Brain microvascular endothelial cell (primary cell): ENCODE measurements around the gene HMSD.

Source experiments
- DNase-seq: peaks from one replicate; pipeline ENCODE4 v3.0.0-alpha.2; 2020
- H3K27ac ChIP-seq: fragments of 250-450 bp; sonication (Bioruptor Pico); 2 replicates; pipeline ENCODE4 v1.5.1; 2020; ENCODE audit warnings: mild to moderate bottlenecking, moderate library complexity
- H3K27me3 ChIP-seq: fragments of 250-450 bp; sonication (Bioruptor Pico); replicated peaks from 2 replicates; pipeline ENCODE4 v1.5.1; 2020; ENCODE audit warnings: mild to moderate bottlenecking
- H3K36me3 ChIP-seq: fragments of 250-450 bp; sonication (Bioruptor Pico); replicated peaks from 2 replicates; pipeline ENCODE4 v1.5.1; 2020; ENCODE audit warnings: mild to moderate bottlenecking
- H3K4me3 ChIP-seq: 2 replicates; pipeline ENCODE4 v1.5.1; 2011; ENCODE audit warnings: low read depth, mild to moderate bottlenecking, control low read depth, low read length, moderate library complexity
- in situ Hi-C: cut with HindIII; loops from 2 replicates; pipeline ENCODE4 v1.10.0; 2017; ENCODE audit warnings: low sequenced_read_pairs, low pct_ligation_motif_present
- TF ChIP-seq, protein P1 (sequence below): IDR thresholded peaks from 2 replicates; pipeline ENCODE4 v1.5.1; 2011; ENCODE audit warnings: low read depth, mild to moderate bottlenecking, moderate library complexity, low read length, control low read depth, inconsistent platforms; ENCODE audit errors: missing control alignments

Gene HMSD

DNA sequence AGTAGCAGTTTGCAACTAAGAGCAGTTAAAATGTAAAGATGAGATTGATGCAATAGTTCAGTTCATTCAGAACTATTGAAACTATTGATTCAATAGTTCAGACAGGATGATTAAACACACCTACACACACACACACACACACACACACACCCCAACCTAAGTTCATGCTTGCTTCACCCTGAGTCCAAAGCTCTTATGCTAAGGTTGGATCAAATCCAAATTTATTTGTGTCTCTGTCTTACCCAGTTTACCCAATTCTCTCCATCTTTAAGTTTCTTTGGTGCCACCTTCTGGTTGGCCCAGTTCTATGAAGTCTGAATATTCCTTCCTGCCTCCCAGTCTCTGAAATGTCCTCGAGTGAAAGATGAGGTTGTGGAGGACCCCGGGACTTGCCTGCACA lies 25.9 kb downstream of the HMSD start:
- Histone ChIP-seq H3K27me3 (no peaks in the 10 kb centered on the region), H3K4me3 (no peak overlapping the region), H3K36me3 (no peaks in the 10 kb centered on the region), H3K27ac (no peak overlapping the region)
- in situ Hi-C loops: no loop called here
- TF ChIP-seq, protein P1, sequence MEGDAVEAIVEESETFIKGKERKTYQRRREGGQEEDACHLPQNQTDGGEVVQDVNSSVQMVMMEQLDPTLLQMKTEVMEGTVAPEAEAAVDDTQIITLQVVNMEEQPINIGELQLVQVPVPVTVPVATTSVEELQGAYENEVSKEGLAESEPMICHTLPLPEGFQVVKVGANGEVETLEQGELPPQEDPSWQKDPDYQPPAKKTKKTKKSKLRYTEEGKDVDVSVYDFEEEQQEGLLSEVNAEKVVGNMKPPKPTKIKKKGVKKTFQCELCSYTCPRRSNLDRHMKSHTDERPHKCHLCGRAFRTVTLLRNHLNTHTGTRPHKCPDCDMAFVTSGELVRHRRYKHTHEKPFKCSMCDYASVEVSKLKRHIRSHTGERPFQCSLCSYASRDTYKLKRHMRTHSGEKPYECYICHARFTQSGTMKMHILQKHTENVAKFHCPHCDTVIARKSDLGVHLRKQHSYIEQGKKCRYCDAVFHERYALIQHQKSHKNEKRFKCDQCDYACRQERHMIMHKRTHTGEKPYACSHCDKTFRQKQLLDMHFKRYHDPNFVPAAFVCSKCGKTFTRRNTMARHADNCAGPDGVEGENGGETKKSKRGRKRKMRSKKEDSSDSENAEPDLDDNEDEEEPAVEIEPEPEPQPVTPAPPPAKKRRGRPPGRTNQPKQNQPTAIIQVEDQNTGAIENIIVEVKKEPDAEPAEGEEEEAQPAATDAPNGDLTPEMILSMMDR: peak; percentile 58
- no peak for DNase-seq

DNA sequence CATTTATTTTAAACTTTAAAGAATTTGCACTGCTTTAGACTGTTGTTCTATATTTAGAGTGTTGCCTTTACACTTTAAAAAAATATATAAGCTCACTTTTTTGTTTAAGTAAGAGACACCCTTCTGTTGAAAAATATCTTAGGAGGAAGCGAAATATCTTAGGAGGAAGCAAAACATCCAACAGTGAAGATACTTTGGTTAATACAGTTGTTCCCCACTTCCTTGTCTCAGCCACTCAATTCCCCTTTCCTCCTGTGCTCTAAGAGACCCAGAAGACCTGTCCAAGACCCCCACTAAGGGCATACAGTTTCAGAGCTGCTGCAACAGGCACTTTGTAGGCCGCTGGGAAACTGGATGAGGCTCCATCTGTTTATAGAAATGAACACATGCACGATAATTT lies 26.5 kb downstream of the HMSD start:
- Histone ChIP-seq H3K27ac (no peak overlapping the region), H3K36me3 (no peaks in the 10 kb centered on the region), H3K4me3 (no peak overlapping the region), H3K27me3 (no peaks in the 10 kb centered on the region)
- DNase-seq: no peak
- in situ Hi-C loops: no loop called here
- TF ChIP-seq, protein P1: no peak

DNA sequence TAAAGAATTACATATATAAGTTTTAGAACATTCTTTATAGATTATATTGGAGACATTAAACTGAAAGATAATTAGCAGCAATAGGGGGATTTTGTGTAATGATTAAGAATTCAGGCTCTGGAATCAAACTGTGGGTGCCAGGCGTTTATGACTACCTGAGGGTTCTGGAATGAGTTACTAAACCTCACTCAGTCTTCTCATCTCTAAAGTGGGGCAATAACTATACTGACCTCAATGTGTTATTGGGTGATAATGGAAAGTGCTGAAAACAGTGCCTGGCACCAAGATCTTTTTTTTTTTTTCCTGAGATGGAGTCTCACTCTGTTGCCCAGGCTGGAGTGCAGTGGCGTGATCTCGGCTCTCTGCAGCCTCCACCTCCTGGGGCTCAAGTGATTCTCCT lies 27.9 kb downstream of the HMSD start:
- no peaks in the 10 kb centered on the region for H3K27me3 ChIP-seq
- H3K36me3 ChIP-seq: peaks cover 10% of the 10 kb centered on the region
- no peak for DNase-seq
- TF ChIP-seq, protein P1: no peak
- H3K27ac ChIP-seq: no peak overlapping the region
- in situ Hi-C loops: no loop called here
- H3K4me3 ChIP-seq: no peak overlapping the region

DNA sequence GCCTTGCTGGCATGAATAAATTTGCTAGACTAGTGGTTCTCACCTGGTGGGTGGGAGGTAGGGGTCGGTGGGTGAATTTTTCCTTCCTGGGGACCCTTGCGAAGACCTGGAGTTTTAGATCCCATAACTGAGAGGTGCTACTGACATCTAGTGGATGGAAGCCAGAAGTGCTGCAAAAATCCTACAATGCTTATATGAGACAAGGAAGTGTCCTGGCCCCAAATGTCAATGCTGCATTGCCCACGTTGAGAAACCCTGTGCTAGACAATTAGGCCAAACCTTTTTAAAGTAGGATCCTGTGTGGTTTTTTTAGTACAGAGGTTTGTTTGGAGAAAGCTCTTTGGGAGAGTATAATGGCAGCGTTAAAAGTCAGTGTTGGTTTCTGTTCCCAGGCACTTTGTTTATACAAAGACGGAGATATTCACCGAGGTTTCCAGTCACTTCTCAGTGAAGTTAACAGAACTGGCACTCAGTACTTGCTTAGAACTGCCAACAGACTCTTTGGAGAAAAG lies 30.4 kb downstream of the HMSD start:
- no peaks in the 10 kb centered on the region for H3K27me3 ChIP-seq
- TF ChIP-seq, protein P1: peak; percentile 91
- H3K27ac ChIP-seq: no peak overlapping the region
- peak overlapping the region; percentile 25 for H3K4me3 ChIP-seq
- H3K36me3 ChIP-seq: peaks cover 21% of the 10 kb centered on the region
- in situ Hi-C loops: no loop called here
- peak; percentile 70 for DNase-seq

DNA sequence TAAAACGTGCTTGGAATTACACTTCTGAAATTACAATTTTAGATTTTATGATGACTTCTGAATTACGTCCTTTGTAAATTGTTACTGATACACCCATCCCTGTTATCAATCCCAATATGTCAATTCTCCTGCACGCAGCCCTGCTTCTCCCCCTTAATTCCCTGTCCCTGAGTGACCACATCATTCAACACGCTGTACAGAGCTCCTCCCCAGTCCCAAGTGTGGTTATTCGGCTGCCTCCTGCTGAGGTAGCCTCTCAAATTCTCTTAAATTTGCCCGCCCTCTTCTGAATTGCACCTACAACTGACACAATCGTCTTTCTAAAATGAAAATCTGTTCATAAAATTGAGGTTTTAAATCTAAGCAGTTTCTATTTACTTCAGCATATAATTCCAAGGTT lies 30.9 kb downstream of the HMSD start:
- in situ Hi-C loops: no loop called here
- peaks cover 22% of the 10 kb centered on the region for H3K36me3 ChIP-seq
- H3K27me3 ChIP-seq: no peaks in the 10 kb centered on the region
- DNase-seq: no peak
- no peak overlapping the region for H3K27ac ChIP-seq
- no peak overlapping the region for H3K4me3 ChIP-seq
- TF ChIP-seq, protein P1: no peak

DNA sequence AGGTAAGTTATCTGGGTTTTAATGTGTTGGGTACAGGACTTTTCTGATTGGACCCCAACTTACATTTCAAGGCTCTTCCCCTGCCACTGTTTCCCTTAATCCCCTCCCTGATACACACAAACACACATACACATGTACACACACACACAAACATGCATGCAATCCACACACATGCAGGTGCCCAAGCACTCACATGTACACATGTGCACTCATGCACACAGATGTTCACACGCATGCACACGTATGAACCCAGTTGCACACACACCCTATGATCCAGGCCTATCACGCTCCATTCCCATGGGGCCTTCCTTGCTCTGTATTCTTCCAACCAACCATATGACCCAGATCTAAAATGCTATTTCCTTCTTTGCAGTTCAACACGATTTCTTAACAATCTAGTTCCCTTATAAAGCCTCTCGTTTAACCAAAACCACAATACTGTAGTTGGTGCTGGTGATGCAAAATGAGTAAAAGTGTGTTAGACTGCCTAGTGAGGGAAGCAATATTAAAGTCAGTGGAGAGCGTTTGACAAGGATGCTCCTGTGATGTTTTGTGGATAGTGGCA lies 31.9 kb downstream of the HMSD start:
- H3K27ac ChIP-seq: no peak overlapping the region
- H3K36me3 ChIP-seq: peaks cover 26% of the 10 kb centered on the region
- no peaks in the 10 kb centered on the region for H3K27me3 ChIP-seq
- no peak for DNase-seq
- in situ Hi-C loops: no loop called here
- H3K4me3 ChIP-seq: no peak overlapping the region
- TF ChIP-seq, protein P1: no peak
